NCI-H2227 (cell line): ENCODE data around the gene ZNF778.

Experiments used
- DNase-seq: peaks from one replicate; lab custom pipeline; 2025; ENCODE audit not compliant: unreplicated experiment; lab: John Stamatoyannopoulos, UW

ZNF778 gene

GRCh38 chr16:89273741-89274472 lies 56.4 kb downstream of the ZNF778 start:
- DNase-seq, result no peak

DNA sequence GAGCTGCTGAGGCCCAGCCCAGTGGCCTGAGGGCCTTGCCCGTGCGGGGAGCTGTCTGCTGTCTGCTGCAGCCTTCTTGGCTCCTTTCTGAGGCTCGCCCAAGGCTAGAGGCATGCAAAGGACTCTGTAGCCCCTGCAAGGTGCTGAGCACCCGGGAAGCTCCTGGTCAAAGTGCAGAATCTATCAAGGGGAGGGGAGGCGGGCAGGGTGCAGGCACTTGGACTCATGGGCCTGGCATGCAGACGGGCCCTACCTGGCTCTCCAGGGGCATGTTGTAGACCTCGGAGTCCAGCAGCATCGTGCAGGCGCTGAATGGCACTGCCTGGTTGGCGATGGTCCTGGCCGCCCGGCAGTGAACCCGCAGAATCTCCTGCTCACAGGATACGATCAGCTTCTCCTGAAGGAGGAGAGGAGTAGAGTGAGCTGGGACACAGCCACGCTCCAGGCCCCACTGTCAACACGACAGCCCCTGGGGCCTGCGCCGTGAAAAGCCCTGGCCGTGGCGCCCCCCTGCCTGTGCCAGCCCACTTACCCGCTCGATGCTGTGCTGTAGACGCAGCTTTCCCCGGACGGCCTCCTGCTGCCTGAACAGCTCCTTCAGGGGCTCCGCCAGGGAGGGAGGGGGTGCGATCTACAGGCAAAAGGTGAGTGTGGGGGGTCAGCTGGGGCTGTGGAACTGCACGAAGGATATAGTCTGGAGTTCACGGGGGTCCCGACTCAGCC lies 57.2 kb downstream of the ZNF778 start:
- no peak for DNase-seq

- no peak for DNase-seq
These were observed 57.7 kb downstream of the ZNF778 start for GRCh38 chr16:89275284-89275584.

DNA sequence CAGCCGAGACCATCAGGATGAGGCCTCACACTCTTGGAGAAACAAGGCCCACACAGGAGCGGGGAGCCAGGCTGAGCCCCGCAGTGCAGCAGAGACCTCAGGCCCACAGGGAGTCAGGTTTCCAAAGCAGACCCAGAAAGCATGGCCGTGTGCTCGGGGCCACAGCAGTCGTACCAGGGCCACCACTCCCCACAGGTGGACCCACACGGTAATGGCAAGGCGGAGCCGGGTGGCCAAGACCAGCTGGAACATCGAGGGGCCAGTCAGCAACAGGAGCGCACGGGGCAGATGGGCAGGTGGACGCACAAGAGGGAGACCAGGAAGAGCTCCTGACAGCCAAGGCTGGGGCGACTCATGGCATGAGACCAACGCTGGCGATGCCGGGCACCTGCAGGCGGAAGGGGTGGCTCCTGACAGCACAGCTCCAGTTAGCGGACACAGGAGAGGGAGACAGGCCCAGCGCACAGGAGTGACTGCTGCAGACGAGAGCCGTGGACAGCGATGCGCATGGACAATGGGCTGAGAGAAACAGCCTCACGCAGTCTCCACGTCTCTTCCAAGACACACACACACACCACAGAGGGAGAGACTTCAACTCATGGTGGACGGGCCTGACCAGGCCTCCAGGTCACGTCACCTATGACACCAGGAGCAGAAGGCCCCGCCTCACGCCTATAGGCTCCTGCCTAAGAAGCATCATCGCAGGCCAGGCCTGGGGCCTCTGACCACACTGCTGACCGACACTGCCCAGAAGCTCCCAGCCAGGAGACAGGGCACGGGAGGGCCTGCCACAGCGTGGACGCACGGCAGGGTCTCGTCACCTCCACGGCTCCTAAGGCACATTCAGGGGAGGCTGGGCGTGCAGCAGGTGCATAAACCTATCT lies 58.6 kb downstream of the ZNF778 start:
- DNase-seq, result no peak

GRCh38 chr16:89277049-89277448 lies 59.5 kb downstream of the ZNF778 start:
- no peak for DNase-seq

GRCh38 chr16:89277641-89278341 lies 60.3 kb downstream of the ZNF778 start:
- DNase-seq, result no peak

- DNase-seq, result no peak
These were observed 61.1 kb downstream of the ZNF778 start for GRCh38 chr16:89278441-89279240.

- DNase-seq, result no peak
These were observed 62.4 kb downstream of the ZNF778 start for GRCh38 chr16:89279666-89280481.

DNA sequence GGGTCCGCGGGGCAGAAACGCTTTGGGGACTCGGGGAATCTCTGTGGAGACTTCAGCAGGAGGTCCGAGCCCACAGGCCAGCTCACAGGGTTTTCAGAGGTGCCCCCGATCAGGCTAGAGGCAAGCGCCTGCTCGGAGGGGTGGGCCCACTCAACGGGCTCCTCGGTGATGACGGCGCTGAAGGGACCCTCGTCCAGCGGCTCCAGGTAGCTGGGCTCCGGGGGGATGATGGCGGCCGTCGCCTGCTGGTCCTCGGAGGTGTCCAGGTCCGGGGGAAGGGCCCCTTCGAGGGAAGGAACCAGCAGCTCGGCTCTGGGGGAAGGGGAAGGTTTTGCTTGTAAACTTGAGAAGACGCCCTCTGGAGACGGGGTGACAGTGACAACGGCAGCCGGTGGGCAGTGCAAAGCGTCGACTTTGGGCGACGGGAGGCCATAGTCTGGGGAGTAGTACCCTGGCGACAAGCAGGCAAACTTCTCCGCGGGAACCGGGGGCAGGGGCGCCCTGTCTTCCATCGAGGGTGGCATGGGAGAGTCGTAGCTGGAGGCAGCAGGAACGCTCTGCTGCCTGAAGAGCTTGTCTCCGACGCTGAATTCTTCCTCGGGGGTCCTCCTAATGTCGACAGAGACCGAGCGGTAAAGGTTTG lies 63.2 kb downstream of the ZNF778 start:
- DNase-seq, result no peak

- no peak for DNase-seq
These were observed 63.7 kb downstream of the ZNF778 start for GRCh38 chr16:89281189-89281577.

DNA sequence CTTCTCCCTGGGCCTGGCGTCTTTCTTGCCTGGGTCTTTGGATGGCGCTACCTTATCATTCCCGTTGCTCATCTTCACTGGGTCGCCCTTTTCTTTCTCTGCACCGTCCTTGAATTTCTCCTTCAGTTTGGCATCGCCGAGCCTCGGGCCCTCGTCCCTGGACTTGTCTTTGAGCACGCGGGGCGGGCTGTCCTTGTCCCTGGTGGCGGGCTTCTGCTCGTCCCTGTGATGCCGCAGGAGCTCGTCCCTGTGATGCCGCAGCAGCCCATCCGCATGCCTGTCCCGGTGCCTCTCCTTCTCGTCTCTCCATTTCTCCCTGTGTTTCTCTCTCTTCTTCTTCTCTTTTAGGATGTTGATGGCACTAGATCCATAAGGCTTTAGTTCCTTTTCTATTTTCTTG lies 64.3 kb downstream of the ZNF778 start:
- DNase-seq, result no peak

DNA sequence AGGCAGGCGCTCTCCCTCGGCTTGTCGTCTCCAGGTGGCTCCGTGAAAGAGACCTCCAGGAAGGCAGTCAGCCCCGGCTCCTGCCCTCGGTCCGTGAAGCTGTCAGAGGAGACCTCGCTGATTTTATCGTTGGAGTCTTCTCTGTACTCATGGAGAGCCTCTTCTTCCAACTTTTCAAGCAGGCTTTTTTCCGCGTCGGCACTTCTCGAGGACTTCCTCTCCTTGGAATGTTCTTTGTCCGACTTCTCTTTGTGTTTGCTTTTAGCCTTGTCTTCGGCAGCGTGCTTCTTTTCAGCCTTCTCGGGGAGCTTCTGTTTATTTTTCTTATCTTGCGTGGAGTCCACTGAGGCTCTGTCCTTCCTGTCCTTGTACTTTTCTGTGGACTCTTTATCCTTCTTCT lies 65.0 kb downstream of the ZNF778 start:
- DNase-seq, result no peak

DNA sequence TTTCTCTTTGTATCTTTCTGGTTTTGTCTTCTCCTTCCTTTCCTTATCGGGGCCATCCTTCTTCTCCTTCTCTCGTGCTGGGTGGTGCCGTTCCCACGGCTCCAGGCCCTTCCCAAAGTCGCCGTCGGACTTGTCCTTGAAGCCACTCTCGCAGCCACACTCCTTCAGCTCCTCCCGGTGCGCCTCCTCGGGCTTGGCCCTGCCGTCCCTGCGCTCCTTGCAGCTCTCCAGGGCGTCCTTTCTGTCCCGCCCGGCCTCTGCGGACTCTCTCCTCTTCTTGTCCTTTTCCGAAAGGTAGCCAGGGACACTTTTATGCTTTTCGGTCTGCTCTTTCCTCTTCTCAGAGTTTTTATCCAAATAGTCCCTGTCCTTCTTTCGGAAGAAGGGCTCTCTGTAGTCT lies 65.9 kb downstream of the ZNF778 start:
- DNase-seq, result no peak

DNA sequence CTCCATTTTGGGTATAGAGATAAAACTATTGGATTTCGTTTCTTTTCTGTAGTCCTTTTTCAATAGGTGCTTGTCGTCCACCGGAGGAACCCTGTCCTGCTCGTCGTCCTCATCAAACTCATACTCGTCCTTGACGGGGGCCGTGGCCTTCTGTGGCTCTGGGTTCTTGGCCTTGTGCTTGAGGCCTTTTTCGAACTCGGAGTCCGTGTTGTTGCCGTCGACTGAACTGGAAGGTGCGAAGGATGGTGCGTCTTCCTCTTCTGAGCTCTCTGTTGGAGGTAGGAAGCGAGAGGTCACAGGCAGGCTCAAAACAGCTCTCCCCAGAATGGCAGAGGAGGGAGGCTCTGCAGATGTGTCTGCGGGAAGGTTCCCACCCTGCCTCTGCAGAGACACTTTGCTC lies 67.9 kb downstream of the ZNF778 start:
- DNase-seq, result no peak

DNA sequence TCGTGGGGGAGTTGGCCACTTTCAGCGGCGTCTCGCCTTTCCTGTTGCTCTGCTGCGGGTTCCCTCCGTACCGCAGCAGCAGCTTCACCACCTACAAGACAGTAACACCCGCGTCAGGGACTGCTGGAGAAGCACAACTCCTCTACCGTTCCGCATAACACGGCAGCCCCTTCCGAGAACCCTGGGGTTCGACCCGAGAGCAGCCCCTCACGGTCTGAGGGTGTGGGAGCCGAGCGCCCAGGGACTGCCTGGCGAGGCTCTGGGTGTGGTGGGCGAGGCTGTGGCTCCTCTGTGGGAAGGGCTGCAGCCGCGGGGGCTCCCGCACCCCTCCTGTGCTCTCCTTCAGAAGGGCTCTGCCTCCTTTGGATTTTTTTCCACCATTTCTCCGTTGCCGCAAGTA lies 68.6 kb downstream of the ZNF778 start:
- no peak for DNase-seq
